B cell (primary cell): ENCODE measurements around the gene POTEB3.
"Not testable (repeated sequence)": the region's sequence is repeated elsewhere in the genome, so short reads cannot be mapped to it uniquely, and the experiment has no call there.

Experiments used
- EZH2 ChIP-seq: IDR thresholded peaks from 2 replicates; pipeline ENCODE4 v1.6.1; 2012; ENCODE audit warnings: borderline replicate concordance, low read depth, mild to moderate bottlenecking, moderate library complexity, low read length; ENCODE audit not compliant: insufficient read depth, poor library complexity, severe bottlenecking
- TF ChIP-seq, protein P1 (sequence below): fragments of 200-600 bp; IDR thresholded peaks from one replicate; pipeline ENCODE4 v1.8.0; 2022; ENCODE audit warnings: antibody characterized with exemption, mild to moderate bottlenecking

DNA sequence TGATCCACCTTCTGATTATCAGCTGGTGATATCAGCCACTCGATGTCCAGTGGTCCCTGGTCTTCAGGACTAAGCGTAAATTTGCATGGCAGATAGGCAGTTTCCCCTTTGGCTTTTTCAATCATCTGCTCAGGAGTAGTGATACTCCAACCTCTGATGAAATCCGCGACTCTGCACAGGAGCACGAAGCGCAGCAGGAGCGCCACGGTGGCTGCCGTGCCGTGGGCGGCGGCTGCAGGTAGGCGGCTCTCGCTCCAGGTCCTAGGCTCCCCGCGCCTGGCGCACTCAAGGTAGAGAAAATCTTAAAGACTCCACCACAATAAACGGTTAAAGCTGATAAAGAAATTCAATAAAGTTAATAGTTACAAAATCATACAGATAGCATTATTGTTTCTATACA lies 66.6 kb downstream of the POTEB3 start:
- TF ChIP-seq, protein P1, sequence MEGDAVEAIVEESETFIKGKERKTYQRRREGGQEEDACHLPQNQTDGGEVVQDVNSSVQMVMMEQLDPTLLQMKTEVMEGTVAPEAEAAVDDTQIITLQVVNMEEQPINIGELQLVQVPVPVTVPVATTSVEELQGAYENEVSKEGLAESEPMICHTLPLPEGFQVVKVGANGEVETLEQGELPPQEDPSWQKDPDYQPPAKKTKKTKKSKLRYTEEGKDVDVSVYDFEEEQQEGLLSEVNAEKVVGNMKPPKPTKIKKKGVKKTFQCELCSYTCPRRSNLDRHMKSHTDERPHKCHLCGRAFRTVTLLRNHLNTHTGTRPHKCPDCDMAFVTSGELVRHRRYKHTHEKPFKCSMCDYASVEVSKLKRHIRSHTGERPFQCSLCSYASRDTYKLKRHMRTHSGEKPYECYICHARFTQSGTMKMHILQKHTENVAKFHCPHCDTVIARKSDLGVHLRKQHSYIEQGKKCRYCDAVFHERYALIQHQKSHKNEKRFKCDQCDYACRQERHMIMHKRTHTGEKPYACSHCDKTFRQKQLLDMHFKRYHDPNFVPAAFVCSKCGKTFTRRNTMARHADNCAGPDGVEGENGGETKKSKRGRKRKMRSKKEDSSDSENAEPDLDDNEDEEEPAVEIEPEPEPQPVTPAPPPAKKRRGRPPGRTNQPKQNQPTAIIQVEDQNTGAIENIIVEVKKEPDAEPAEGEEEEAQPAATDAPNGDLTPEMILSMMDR = not testable (repeated sequence)
- TF ChIP-seq EZH2 = not testable (repeated sequence)
